Kidney capillary endothelial cell (primary cell): ENCODE measurements around the gene ARL14EPL.

Source experiments
- DNase-seq: peaks from one replicate; pipeline ENCODE4 v3.0.0-alpha.2; 2018; ENCODE audit warnings: low spot score

The ARL14EPL gene

GRCh38 chr5:116032094-116032517 lies at the start of gene ARL14EPL:
TSS of gene ARL14EPL (plus strand) at chr5:116032472. CDS start at chr5:116051466, 18,994 bp downstream.
- DNase-seq, result peak; percentile 65

- DNase-seq, result no peak
These were observed 48.8 kb upstream of the ARL14EPL start for GRCh38 chr5:115983519-115983918.

- DNase-seq, result no peak
These were observed 46.2 kb upstream of the ARL14EPL start for GRCh38 chr5:115985802-115986757.

GRCh38 chr5:115988002-115988401 lies 44.3 kb upstream of the ARL14EPL start:
- DNase-seq, result no peak

GRCh38 chr5:115992848-115993350 lies 39.4 kb upstream of the ARL14EPL start:
- no peak for DNase-seq

- no peak for DNase-seq
These were observed 36.9 kb upstream of the ARL14EPL start for GRCh38 chr5:115995351-115995750.

GRCh38 chr5:116002116-116002906 lies 30.0 kb upstream of the ARL14EPL start:
- DNase-seq, result no peak

- no peak for DNase-seq
These were observed 28.0 kb upstream of the ARL14EPL start for GRCh38 chr5:116004248-116004647.

- no peak for DNase-seq
These were observed 22.5 kb upstream of the ARL14EPL start for GRCh38 chr5:116009806-116010205.

- no peak for DNase-seq
These were observed 21.2 kb upstream of the ARL14EPL start for GRCh38 chr5:116011046-116011445.

GRCh38 chr5:116013207-116013785 lies 19.0 kb upstream of the ARL14EPL start:
- no peak for DNase-seq

GRCh38 chr5:116013936-116014335 lies 18.3 kb upstream of the ARL14EPL start:
- no peak for DNase-seq

GRCh38 chr5:116023619-116024018 lies 8.7 kb upstream of the ARL14EPL start:
- no peak for DNase-seq

GRCh38 chr5:116025866-116026265 lies 6.4 kb upstream of the ARL14EPL start:
- DNase-seq, result no peak

- DNase-seq, result no peak
These were observed 719 bp downstream of the ARL14EPL start for GRCh38 chr5:116032991-116033390.

GRCh38 chr5:116035123-116035522 lies 2.9 kb downstream of the ARL14EPL start:
- no peak for DNase-seq

- no peak for DNase-seq
These were observed 5.1 kb downstream of the ARL14EPL start for GRCh38 chr5:116037236-116037822.

GRCh38 chr5:116038817-116039216 lies 6.5 kb downstream of the ARL14EPL start:
- no peak for DNase-seq

GRCh38 chr5:116042375-116042774 lies 10.1 kb downstream of the ARL14EPL start:
- DNase-seq, result no peak

- DNase-seq, result no peak
These were observed 11.8 kb downstream of the ARL14EPL start for GRCh38 chr5:116044073-116044472.

GRCh38 chr5:116045821-116046220 lies 13.5 kb downstream of the ARL14EPL start:
- no peak for DNase-seq

GRCh38 chr5:116046261-116046660 lies 14.0 kb downstream of the ARL14EPL start:
- no peak for DNase-seq
